ENCODE measurements around the gene MCRS1.

- TF ChIP-seq CTCF (conservative IDR thresholded peaks at IDR 0.05; ENCODE audit: low read depth in 2 of 2) (no peak), CREB1 (CRISPR knock-in tag; IDR thresholded peaks at IDR 0.05; ENCODE audit: low read depth) (no peak), REST (IDR thresholded peaks at IDR 0.05; ENCODE audit: unreplicated experiment) (no peak), EZH2 (IDR thresholded peaks at IDR 0.05; ENCODE audit: low read depth, unreplicated experiment) (no peak), POLR2AphosphoS5 (IDR thresholded peaks at IDR 0.05; ENCODE audit: low read depth) (peak; percentile 30; the same call in 1 of the 2 replicates), EZH2phosphoT487 (IDR thresholded peaks at IDR 0.05; ENCODE audit: unreplicated experiment) (no peak), ZNF114 (CRISPR knock-in tag; IDR thresholded peaks at IDR 0.05) (no peak), JUNB (IDR thresholded peaks at IDR 0.05; ENCODE audit: unreplicated experiment) (no peak), STAT1 (IDR thresholded peaks at IDR 0.05; ENCODE audit: unreplicated experiment) (no peak), NANOG (IDR thresholded peaks at IDR 0.05; ENCODE audit: borderline replicate concordance) (no peak), ZNF331 (CRISPR knock-in tag; IDR thresholded peaks at IDR 0.05; ENCODE audit: low read depth) (no peak)
- TF ChIP-seq, protein P1, sequence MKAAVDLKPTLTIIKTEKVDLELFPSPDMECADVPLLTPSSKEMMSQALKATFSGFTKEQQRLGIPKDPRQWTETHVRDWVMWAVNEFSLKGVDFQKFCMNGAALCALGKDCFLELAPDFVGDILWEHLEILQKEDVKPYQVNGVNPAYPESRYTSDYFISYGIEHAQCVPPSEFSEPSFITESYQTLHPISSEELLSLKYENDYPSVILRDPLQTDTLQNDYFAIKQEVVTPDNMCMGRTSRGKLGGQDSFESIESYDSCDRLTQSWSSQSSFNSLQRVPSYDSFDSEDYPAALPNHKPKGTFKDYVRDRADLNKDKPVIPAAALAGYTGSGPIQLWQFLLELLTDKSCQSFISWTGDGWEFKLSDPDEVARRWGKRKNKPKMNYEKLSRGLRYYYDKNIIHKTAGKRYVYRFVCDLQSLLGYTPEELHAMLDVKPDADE (IDR thresholded peaks at IDR 0.05) = no peak
- TF ChIP-seq, protein P2, sequence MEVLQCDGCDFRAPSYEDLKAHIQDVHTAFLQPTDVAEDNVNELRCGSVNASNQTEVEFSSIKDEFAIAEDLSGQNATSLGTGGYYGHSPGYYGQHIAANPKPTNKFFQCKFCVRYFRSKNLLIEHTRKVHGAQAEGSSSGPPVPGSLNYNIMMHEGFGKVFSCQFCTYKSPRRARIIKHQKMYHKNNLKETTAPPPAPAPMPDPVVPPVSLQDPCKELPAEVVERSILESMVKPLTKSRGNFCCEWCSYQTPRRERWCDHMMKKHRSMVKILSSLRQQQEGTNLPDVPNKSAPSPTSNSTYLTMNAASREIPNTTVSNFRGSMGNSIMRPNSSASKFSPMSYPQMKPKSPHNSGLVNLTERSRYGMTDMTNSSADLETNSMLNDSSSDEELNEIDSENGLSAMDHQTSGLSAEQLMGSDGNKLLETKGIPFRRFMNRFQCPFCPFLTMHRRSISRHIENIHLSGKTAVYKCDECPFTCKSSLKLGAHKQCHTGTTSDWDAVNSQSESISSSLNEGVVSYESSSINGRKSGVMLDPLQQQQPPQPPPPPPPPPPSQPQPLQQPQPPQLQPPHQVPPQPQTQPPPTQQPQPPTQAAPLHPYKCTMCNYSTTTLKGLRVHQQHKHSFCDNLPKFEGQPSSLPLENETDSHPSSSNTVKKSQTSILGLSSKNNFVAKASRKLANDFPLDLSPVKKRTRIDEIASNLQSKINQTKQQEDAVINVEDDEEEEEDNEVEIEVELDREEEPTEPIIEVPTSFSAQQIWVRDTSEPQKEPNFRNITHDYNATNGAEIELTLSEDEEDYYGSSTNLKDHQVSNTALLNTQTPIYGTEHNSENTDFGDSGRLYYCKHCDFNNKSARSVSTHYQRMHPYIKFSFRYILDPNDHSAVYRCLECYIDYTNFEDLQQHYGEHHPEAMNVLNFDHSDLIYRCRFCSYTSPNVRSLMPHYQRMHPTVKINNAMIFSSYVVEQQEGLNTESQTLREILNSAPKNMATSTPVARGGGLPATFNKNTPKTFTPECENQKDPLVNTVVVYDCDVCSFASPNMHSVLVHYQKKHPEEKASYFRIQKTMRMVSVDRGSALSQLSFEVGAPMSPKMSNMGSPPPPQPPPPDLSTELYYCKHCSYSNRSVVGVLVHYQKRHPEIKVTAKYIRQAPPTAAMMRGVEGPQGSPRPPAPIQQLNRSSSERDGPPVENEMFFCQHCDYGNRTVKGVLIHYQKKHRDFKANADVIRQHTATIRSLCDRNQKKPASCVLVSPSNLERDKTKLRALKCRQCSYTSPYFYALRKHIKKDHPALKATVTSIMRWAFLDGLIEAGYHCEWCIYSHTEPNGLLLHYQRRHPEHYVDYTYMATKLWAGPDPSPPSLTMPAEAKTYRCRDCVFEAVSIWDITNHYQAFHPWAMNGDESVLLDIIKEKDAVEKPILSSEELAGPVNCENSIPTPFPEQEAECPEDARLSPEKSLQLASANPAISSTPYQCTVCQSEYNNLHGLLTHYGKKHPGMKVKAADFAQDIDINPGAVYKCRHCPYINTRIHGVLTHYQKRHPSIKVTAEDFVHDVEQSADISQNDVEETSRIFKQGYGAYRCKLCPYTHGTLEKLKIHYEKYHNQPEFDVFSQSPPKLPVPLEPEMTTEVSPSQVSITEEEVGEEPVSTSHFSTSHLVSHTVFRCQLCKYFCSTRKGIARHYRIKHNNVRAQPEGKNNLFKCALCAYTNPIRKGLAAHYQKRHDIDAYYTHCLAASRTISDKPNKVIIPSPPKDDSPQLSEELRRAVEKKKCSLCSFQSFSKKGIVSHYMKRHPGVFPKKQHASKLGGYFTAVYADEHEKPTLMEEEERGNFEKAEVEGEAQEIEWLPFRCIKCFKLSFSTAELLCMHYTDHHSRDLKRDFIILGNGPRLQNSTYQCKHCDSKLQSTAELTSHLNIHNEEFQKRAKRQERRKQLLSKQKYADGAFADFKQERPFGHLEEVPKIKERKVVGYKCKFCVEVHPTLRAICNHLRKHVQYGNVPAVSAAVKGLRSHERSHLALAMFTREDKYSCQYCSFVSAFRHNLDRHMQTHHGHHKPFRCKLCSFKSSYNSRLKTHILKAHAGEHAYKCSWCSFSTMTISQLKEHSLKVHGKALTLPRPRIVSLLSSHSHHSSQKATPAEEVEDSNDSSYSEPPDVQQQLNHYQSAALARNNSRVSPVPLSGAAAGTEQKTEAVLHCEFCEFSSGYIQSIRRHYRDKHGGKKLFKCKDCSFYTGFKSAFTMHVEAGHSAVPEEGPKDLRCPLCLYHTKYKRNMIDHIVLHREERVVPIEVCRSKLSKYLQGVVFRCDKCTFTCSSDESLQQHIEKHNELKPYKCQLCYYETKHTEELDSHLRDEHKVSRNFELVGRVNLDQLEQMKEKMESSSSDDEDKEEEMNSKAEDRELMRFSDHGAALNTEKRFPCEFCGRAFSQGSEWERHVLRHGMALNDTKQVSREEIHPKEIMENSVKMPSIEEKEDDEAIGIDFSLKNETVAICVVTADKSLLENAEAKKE (CRISPR knock-in tag; IDR thresholded peaks at IDR 0.05) = no peak
These were observed 12.1 kb downstream of the MCRS1 start for GRCh38 chr12:49555631-49556390.
